GM12873 (cell line): Measurements from ENCODE around the gene TAF6.

Experiments
- TF ChIP-seq, protein P1 (sequence below): IDR thresholded peaks from 2 replicates; pipeline ENCODE4 v1.5.1; 2012; ENCODE audit warnings: low read depth, mild to moderate bottlenecking, moderate library complexity, low read length, control low read depth; ENCODE audit not compliant: insufficient read depth; ENCODE audit errors: missing control alignments

The TAF6 gene

DNA sequence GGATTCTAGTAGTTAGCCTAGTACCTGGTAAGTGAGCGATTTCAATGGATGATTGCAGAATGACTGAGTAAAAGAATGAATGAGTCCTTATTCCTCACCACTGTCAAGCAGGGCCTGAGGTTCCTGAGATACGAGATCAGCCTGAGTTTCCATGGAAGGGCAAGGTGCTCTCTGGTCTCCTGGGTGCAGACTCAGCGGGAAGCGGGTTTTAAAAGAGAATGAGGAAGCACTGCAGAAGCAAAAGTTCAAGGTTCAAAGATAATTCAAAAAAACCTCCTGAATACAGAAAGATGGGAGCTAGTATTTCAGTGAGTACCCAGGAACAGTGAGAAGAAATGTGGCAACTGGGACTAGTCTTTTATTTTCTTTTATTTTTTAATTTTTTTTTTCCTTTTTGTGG is 42.0 kb downstream of the TAF6 start:
- TF ChIP-seq, protein P1, sequence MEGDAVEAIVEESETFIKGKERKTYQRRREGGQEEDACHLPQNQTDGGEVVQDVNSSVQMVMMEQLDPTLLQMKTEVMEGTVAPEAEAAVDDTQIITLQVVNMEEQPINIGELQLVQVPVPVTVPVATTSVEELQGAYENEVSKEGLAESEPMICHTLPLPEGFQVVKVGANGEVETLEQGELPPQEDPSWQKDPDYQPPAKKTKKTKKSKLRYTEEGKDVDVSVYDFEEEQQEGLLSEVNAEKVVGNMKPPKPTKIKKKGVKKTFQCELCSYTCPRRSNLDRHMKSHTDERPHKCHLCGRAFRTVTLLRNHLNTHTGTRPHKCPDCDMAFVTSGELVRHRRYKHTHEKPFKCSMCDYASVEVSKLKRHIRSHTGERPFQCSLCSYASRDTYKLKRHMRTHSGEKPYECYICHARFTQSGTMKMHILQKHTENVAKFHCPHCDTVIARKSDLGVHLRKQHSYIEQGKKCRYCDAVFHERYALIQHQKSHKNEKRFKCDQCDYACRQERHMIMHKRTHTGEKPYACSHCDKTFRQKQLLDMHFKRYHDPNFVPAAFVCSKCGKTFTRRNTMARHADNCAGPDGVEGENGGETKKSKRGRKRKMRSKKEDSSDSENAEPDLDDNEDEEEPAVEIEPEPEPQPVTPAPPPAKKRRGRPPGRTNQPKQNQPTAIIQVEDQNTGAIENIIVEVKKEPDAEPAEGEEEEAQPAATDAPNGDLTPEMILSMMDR = no peak

DNA sequence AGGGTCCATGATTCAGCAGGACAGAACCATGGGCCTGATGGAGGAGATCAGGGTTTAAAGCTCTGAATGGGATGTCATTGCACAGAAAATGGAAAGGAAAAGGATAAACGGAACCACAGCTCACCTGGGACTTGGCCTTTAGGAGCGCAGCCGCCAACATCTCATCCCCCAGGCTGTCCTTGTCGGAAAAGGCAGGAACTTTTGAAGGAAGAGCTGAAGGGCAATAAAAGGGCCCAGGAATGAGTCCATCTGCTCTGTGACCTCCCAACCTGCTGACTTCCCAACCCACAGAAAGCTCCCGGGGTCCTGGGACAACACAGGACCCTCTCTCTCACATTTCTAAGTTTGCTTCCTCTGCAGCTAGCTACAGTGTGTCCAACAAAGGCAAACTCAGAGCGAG is 43.7 kb downstream of the TAF6 start:
- TF ChIP-seq, protein P1 = no peak

DNA sequence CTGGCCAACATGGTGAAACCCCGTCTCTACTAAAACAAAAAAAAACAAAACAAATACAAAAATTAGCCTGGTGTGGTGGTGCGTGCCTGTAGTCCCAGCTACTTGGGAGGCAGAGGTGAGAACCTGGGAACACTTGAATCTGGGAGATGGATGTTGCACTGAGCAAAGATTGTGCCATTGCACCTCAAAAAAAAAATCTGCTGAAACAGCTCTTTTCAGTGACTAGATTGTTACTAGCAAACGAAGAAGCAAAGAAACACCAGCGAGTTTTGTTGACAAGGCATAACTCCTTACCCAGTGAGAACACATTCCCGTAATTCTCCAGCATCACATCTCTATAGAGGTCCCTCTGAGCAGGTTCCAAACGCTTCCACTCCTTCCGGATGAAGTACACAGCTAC is 44.3 kb downstream of the TAF6 start:
- TF ChIP-seq, protein P1 = no peak

DNA sequence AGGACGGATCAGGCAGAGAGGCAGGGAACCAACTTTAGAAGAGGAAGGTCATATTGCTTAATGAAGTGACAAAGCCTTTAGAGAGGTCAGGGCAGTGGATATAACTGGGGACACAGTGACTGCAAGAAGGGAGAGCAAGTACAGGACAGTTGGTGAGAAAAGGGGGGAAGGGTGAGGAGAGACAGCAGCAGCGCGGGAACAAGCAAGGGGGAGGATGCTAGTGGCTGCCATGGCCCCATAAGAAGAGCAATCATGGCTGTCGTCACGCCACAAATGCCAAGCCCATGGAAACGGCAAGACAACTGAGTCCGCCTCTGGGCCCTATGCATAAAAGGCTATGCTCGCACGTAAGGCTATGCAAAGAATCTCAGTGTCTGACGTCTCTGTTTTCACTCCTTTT is 46.7 kb downstream of the TAF6 start:
- TF ChIP-seq, protein P1 = no peak

DNA sequence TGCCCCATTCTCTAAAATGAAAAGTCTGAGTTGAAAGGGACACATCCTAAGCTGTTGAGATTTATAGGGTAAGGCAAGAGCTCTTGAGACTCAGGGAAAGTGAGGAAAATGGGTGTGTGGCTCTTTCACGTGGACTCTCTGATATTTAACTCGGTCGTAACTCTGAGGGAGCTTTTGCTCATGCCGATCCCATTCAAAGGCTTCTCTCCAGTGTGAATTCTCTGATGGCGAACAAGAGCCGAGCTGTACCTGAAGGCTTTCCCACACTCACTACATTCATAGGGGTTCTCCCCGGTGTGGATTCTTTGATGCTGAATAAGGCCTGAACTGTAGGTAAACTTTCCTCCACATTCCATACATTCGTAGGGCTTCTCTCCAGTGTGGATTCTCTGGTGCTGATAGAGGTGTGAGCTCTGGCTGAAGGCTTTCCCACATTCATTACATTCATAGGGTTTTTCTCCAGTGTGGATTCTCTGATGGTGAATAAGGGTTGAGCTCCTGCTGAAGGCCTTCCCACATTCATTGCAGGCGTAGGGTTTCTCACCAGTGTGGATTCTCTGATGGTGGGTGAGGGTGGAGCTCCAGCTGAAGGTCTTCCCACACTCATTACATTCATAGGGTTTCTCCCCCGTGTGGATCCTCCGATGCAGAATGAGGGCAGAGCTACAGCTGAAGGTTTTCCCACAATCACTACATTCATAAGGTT is 48.0 kb downstream of the TAF6 start:
- TF ChIP-seq, protein P1 = no peak

DNA sequence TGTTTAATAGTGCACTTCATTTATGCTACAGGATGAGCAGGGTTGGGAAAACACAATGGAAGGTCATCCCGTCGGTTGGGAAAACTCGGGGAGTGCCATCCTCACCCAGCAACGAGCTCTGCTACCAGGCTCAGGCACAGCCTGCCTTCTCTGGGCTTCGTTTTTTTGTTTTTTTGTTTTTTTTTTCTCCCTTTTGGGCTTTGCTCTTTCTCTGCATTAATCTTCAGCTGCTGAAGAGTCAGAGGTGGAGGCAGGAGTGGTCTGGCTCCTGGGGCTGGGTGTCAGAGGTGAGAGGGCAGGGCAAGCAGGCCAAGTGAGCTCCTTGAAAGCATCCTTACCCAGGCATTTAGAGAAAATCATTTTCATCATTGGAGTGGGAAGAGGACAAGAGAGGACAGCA is 49.2 kb downstream of the TAF6 start:
- TF ChIP-seq, protein P1 = no peak

DNA sequence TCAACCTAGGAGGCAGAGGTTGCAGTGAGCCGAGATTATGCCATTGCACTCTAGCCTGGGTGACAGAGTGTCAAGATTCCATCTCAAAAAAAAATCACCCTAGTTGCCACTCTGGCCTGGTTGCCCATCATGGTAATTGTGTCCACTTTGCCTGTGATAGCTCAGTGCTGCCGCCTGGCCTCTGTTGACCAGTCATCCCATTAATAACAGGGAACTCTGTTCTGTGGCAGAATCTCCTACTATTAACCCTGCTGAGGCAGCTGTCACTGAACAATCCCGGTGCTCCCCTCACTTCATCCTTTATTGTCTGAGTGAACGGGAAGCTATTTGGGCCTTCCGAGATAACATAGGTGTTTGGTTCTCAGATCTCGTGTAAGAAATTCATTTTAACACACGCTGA is 52.2 kb downstream of the TAF6 start:
- TF ChIP-seq, protein P1 = no peak
